GM19025 (cell line): Measurements from ENCODE around the gene ADCY6.
"Not testable (repeated sequence)": the region's sequence is repeated elsewhere in the genome, so short reads cannot be mapped to it uniquely, and the experiment has no call there.

Source experiments
- ATAC-seq: cut with Tn5 transposase; IDR thresholded peaks from one replicate; pipeline ENCODE4 v1.9.1; 2021; ENCODE audit warnings: mild to moderate bottlenecking, low read depth, moderate library complexity; ENCODE audit not compliant: unreplicated experiment

Gene ADCY6

GRCh38 chr12:48764521-48764920, 24.4 kb downstream of the ADCY6 start:
- ATAC-seq: peak; percentile 66

- ATAC-seq: no peak
These were observed 30.2 kb downstream of the ADCY6 start for GRCh38 chr12:48758737-48759136.

DNA sequence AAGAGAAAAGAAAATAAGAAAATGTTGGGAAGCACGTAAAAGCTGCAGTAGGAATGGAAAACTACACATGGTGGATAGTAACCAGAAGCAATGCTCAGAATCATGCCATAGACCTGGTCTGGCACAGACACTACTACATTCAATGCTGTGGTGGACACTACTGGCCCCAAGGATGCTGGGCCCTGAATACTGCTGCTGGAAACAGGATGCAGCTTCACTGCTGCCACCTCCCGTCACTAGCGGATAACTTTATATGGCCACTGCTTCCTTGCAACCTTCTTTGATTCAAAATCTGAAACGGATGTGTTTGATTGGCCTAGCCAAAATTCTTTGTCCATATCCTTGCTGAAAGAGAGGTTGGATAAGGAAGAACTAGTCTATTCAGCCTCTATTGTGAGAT, 30.7 kb downstream of the ADCY6 start:
- no peak for ATAC-seq

- ATAC-seq: no peak
These were observed 38.0 kb downstream of the ADCY6 start for GRCh38 chr12:48750769-48751356.

- no peak for ATAC-seq
These were observed 38.7 kb downstream of the ADCY6 start for GRCh38 chr12:48750215-48750614.

DNA sequence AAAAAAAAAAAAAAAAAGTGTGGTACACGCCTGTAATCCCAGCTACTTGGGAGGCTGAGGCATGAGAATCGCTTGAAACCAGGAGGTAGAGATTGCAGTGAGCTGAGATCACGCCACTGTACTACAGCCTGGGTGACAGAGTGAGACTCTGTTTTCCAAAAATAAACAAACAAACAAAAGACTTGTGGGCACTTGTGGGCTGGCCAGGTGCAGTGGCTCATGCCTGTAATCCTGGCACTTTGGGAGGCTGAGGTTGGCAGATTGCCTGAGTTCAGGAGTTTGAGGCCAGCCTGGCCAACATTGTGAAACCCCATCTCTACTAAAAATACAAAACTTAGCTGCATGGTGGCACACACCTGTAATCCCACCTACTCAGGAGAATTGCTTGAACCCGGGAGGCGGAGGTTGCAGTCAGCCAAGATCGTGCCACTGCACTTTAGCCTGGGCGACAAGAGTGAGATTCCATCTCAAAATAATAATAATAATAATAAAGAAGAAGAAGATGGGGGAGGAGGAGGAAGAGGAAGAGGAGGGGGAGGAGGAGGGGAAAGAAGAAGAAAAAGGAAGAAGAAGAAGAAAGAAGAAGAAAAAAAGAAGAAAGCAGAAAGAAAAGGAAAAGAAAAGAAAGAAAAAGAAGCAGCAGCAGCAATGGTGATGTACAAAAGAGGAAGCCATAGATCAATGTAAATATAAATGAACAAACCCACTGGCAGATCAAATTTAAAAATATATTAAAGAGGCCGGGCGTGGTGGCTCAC, 44.5 kb downstream of the ADCY6 start:
- ATAC-seq: no peak

- no peak for ATAC-seq
These were observed 49.1 kb downstream of the ADCY6 start for GRCh38 chr12:48739618-48740269.

DNA sequence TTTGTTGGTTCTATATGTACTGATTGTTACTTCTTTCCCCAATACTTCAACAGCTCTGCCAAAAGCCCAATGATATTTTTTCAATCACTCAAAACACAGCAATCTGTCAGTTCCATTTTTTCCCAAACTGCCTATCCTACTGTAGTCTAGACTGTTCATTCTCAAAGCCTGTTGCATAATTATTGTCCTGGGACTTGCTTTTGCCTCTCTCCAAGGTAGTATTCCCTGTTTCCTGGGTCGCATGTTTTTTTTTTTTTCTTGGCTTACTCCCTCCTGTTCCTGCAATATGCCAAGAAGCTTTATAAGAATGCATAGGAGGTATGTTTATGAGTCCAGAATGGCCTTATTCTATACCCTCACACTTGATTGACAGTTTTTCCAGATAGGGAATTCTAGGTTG, 52.4 kb downstream of the ADCY6 start:
- ATAC-seq: no peak

- ATAC-seq: no peak
These were observed 60.1 kb downstream of the ADCY6 start for GRCh38 chr12:48728807-48729206.

DNA sequence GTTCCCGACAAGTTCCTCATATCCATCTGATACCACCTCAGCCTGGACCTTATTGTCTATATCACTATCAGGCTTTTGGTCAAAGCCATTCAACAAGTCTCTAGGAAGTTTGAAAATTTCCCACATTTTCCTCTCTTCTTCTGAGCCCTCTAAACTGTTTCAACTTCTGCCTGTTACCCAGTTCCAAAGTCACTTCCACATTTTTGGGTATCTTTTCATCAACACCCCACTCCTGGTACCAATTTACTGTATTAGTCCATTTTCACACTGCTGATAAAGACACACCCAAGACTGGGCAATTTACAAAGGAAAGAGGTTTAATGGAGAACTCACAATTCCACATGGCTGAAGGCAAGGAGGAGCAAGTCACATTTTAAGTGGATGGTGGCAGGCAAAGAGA, 68.2 kb downstream of the ADCY6 start:
- not testable (repeated sequence) for ATAC-seq

DNA sequence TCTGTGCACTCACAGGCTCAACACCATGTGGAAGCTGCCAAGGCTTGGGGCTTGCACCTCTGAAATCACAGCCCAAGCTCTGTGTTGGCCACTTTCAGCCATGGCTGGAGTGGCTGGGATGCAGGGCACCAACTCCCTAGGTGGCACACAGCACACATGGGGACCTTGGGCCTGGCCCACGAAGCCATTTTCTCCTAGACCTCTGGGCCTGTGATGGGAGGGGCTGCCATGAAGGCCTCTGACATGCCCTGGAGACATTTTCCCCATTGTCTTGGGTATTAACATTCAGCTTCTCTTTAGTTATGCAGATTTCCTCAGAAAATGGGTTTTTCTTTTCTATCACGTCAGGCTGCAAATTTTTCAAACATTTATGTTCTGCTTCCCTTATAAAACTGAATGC, 68.7 kb downstream of the ADCY6 start:
- not testable (repeated sequence) for ATAC-seq

GRCh38 chr12:48719002-48719401, 69.9 kb downstream of the ADCY6 start:
- ATAC-seq: not testable (repeated sequence)

GRCh38 chr12:48717252-48717695, 71.6 kb downstream of the ADCY6 start:
- no peak for ATAC-seq

GRCh38 chr12:48716493-48717251, 72.2 kb downstream of the ADCY6 start, which contains the start of gene CCNT1:
Gene CCNT1, minus strand, starts transcription at chr12:48716707. Its CDS starts 32 bp downstream, at chr12:48716675.
- ATAC-seq: peak; percentile 95
